Activated CD4-positive, CD25-positive, alpha-beta regulatory T cell treated with anti-CD3 and anti-CD28 coated beads, Interleukin-2, amount 50 U/mL, for 24 hours (primary cell): ENCODE data around the gene KRTAP10-8.
A peak's percentile ranks its signal among the peaks of the same experiment; 100 is the strongest.
"Not testable (repeated sequence)": the region's sequence is repeated elsewhere in the genome, so short reads cannot be mapped to it uniquely, and the experiment has no call there.

Experiments used
- ATAC-seq, 2 donors: fragments of 150-1000 bp; cut with Tn5 transposase; one replicate each; pipeline ENCODE4 v1.10.0; 2021; ENCODE audit warnings: mild to moderate bottlenecking in 1 of 2, moderate library complexity in 1 of 2

The KRTAP10-8 gene

DNA sequence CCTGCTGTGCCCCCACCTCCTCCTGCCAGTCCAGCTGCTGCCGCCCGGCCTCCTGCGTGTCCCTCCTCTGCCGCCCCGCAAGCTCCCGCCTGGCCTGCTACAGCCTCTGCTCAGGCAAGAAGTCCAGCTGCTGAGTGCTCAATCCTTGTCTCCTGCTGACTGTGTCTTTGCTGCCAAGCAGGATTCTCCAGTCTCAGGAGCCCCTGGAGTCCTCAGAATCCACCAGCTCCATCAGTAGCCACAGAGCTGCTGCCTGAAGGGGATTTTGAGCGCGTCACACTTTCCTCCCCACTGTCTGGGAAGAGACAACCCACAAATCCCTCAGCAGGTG, 35.3 kb downstream of the KRTAP10-8 start:
- ATAC-seq = no peak

DNA sequence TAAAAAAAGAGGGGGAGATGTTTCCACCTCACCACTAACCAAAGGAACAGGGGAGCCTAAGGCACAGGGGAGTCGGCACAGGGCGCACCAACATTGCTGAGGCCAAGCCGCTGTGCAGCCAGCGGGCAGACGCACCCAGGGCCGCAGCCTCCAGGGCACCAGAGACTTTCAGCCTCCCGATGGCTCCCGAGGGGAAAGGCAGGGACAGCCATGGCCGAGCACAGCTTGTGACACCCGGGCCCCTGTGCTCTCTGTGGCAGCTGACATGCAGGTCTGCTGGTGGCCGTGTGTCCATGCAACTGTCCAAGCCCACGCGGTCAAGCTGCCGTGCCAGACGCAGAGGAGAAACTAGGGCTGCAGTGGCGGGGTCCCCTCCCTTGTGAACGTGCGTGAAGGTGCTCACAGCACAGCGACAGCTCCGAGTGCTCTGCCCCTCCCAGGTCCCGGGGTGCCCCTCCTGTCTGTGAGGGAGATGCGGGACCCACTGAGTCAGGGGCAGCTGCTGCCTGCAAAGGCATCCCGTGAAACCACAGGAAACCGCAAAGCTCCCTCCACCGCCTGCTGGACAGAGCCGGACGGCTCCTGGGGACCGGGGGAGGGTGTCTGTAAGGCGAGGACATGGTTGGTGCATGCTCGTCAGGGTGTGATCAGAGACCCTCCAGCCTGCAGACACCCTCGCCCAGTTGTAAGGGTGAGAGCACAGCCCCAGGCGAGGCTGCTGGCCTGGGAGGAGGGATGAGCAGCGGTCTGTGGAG, 36.9 kb downstream of the KRTAP10-8 start:
- ATAC-seq = no peak

DNA sequence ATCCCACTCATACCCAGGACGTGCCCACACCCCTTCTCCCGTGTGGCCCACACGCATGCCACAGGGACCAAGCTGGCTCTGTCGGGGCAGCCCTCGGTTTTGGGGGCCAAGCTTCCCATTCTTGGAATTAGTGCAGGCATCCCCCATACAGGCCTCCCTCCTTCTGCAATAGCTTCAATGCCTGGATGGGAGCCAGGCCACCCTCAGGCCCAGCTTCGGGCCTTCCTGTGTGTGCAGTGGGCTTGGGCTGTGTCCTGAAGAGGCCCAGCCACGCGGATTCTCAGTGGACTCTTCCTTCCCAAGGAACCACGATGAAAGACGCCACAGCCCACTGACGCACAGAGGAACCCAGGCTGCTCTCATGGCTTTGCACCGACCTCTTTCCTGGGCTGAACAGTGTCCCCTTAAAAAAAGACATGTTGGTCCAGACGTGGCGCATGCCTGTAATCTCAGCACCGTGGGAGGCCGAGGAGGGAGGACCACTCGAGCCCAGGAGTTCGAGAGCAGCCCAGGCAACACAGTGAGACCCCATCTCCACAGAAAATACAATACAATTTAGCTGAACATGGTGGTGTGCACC, 37.7 kb downstream of the KRTAP10-8 start:
- no peak for ATAC-seq

DNA sequence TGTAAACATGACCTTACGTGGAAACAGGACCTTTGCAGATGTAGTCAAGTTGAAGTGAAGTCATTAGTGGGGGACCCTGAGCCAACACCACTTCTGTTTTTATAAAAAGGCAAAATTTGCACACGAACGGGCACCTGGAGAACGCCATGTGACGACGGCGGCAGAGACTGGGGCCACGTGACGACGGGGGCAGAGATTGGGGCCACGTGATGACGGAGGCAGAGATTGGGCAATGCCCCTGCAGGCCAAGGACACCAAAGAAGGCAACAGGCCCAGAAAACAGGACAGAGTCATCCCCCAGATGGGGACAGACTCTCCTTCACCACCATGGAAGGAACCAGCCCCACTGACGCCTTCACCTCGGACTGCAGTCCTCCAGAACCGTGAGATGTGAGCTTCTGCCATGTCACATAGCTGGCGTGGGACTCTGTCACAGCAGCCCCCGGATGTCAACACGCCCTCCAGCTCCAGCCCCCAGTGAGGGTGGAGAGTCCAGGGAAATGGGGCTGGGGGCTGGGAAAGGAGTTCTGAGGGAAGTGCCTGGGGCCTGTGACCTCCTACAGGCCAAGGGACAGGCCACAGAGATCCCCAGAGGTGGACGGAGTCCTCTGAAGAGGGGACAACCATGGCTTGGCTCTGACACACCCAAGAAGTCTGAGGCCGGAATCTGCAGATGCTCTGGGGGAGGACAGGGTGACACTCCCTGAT, 38.5 kb downstream of the KRTAP10-8 start:
- no peak for ATAC-seq

DNA sequence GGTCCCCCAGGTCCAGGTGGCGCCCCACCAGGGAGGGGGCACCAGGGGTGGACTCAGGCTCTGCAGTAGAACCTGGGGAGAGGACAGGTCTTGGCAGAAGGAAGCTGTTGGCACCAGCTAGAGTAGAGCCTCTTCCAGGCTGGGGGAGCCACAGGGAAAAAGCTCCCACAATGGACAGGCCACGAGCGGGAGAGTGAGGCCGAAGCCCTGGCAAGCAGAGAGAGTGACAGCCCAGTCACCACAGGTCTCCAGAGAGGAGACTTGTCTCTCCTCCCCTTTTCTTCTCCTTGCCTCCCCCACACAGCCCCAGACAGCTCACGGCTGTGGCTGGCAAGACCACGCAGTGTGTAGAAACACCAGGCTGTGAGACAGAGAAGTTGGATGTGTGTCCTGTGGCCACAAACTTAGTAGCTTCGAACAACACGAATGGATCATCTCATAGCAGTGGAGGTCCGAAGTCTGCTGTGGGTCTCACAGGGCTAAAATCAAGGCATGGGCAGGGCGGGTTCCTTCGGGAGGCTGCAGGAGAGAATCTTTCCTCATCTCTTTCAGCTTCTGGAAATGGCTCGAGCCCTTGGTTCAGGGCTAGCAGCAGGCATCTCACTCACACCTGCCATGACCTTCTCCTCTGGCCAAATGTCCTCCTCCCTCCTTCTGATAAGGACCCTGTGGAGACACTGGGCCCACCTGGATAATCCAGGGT, 39.2 kb downstream of the KRTAP10-8 start:
- no peak for ATAC-seq

DNA sequence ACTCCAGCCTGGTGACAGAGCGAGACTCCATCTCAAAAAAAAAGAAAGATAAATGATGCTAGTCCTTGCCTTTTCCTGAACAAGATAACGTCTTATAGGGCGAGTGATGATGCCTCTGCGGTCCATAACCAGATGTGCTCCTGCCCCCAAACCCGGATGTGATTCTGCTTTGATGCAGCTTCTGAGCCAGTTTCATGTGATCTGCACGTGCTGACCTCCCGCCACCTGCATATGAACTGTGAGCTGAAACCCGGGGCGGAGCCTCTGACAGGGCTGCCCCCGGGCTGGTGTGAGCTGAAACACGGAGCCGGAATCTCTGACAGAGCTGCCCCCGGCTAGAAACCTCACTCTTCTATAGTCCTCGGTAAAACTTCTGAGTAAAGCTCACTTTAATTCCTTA, 41.2 kb downstream of the KRTAP10-8 start:
- ATAC-seq = no peak

DNA sequence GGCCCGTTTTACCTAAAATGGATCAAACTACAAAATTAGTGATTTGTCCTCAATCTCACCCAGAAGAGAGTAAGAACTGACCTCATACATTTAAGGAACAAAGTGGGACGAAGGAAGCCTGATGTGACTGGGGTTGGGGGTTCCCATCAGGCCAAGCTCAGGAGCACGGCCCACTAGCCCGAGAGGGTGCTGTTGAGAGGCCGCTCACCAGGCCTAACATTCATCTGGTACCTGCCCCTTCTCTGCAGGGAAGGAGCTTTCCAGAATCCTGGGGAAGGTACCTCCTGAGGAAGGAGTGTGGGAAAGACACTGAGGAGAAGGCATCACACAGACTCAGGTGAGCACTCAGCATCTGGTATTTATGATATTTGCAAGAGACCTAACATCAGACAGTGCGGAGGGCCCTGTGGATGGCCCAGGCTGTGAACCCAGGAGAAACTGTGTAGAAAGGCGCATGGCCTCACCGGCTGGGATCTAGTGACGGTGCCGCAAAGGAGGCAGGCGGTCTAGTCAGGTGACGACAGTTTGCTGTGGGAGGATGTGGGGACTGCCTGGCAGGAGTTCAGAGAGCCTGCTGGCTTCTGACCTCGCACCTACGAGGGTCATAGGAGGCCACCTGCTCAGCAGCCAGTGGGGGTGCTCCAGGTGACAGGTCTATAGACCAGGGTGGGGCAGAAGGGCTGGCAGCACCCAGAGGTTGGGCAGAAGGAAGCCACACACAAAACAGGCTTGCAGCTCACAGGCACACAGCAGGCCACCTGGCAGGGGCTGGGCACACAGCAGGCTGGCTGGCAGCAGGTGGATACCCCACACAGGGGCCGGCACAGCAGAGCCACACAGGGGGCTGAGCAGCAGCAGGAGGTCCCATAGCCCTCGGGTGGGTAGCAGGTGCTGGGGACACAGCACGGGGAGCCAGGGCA, 42.0 kb downstream of the KRTAP10-8 start:
- ATAC-seq = peak in 1 of 2 donors; percentile 17

DNA sequence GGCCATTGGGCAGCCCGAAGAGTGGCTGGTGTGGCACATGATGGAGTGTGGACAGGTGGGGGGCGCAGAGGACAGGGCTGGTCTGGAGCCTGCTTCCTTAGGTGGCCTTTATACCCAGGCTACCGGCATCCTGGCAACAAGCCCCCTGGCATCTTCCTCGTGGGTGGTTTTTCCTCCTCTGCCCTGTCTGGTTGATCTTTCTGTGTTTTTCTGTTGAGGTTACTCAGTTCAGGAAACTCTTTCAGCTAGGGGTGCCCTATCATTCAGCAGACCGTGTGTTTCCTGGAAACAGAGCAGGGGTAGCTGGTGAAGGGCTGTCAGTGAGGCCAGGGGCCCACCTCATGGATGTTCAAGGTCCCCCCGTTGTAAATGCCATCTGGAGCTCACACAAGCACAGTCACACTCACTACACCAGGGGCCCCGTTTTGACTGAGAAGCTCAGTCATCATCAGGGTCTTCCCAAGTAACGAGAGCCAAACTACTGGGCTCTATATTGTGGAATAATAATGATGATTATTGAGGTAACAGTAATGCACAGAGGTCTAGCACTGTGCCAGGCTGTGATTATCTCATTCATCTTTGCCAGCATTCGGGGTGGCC, 42.8 kb downstream of the KRTAP10-8 start, which contains the start of gene KRTAP12-4:
KRTAP12-4 (minus strand) TSS at position 84 of the 600 bp plus-strand sequence; CDS start at position 39, 45 bp downstream.
- no peak for ATAC-seq

DNA sequence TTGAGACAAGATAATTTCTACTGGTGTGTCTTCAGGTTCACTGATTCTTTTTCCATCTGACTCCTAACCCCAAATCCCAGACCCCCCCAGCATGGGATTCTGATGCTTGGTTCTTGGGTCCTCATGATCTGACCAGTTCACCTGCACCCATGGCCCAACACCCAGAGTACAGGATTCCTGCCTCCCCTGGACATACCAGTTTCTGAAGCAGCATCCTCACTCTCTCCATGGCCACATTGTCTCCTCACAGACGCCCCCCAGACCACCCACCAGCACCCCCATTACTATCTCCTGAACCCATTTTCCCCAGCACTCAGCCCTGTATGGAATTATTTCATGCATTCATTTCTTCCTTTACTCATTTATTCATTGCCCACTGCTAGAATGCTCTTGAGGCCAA, 45.0 kb downstream of the KRTAP10-8 start:
- no peak for ATAC-seq

DNA sequence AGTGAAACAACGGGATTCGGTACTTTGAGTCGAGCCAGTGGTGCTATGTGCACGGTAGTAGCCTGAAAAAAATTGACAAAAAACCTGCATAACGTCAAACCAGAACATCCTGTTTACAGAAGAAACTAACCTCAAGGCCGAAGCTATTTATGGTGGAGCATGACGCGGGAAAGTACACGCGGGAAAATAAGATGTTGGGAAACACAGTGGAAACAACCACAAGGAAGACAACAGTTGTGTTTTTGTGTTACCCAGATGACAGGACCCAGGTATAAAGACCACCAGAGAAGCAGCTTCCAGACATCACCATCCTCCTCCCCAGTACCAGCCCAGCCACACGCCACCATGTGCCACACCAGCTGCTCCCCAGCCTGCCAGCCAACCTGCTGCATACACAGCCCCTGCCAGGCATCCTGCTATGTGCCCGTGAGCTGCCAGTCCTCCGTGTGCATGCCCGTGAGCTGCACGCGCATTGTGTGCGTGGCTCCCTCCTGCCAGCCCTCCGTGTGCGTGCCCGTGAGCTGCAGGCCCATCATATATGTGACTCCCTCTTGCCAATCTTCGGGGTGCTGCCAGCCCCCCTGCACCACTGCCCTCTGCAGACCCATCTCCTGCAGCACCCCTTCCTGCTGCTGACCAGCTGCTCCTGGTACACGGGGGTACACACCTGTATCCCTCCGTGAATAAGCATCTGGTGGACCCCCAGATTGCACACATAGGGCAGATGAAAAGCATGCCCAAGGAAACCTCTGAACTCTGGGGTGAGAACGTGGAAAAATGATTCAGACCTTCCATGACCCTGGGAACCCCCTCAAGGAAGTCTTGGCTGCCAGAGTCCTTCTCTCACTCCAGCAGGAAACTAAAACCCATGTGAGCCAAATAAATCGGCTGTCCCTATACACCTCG, 46.0 kb downstream of the KRTAP10-8 start, which contains the start of gene KRTAP12-3:
KRTAP12-3 (plus strand) TSS at position 298 of the 906 bp plus-strand sequence; CDS start at position 346, 48 bp downstream.
- peak in 1 of 2 donors; percentile 55 for ATAC-seq

DNA sequence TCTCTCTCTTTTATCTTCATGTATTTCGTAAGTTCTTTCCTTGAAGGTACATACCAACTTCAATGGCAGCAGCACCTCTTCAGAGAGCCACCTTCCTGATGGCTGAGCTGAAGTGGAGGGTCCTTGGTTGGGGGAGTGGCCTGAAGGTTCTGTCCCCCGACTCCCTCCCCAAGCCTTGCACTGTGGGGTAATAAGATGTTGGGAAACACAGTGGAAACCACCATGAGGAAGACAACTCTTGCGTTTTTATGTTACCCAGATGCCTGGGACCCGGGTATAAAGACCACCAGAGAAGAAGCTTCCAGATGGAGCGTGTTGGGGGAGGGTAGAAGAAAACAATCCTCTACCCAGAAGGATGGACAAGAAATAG, 46.6 kb downstream of the KRTAP10-8 start:
- no peak for ATAC-seq

DNA sequence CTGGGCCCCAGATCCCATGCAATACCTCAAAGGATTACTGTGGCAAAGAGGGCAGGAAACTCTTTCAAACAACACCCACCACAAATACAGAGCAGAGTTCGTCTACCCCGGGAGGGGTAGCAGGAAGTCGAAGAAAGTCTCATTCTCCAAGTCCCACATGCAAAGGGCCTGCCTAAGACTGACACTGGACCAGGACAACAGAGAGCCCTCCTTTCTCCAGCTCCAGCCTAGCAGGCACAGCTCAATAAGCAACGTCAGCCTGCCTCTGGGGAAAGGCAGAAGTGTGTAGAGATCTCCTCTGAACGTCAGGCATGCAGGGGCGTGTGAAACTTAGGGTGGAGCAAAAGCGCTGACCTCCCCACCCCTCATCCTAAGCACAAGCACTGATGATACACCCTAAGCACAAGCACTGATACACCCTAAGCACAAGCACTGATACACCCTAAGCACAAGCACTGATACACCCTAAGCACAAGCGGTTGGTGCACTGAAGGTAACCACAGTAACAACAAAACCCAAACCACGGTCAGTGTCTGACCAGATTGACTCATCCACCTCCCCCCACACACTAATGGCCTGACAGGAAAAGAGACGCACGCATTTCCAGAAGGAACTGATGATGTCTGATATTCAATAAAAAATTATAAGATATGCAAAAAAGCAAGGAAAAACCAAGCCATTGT, 47.2 kb downstream of the KRTAP10-8 start:
- no peak for ATAC-seq

DNA sequence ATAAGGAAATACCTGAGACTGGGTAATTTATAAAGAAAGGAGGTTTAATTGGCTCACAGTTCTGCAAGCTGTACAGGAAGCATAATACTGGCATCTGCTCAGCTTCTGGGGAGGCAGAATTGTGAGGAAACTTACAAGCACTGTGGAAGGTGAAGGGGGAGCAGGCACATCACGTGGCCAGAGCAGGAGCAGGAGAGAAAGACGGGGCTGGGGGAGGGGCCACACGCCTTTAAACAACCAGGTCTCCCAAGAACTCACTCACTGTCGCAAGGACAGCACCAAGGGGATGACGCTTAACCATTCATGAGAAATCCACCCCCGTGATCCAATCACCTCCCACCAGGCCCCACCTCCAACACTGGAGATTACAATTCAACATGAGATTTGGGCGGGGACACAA, 49.7 kb downstream of the KRTAP10-8 start:
- ATAC-seq = not testable (repeated sequence)
